Skeletal muscle tissue (tissue), 4 donors: ENCODE measurements around the gene AMMECR1L. TPM values are rescaled to one million over a fixed set of nuclear protein-coding genes. Genes with fewer than 3 reads are reported as not detected.
"Not testable (repeated sequence)": the region's sequence is repeated elsewhere in the genome, so short reads cannot be mapped to it uniquely, and the experiment has no call there.

Experiments
- H3K27ac ChIP-seq: one replicate; pipeline ENCODE4 v1.7.0; 2013; ENCODE audit warnings: mild to moderate bottlenecking, low read depth, low read length, inconsistent platforms
- H3K27me3 ChIP-seq, 3 donors: one replicate each; pipeline ENCODE4 v1.7.0; 2013; ENCODE audit warnings: low read length in 3 of 3; ENCODE audit not compliant: control insufficient read depth in 3 of 3, insufficient read depth in 3 of 3
- H3K36me3 ChIP-seq, 3 donors: one replicate each; pipeline ENCODE4 v1.7.0; 2013; ENCODE audit warnings: low read length in 3 of 3; ENCODE audit not compliant: control insufficient read depth in 3 of 3, insufficient read depth in 3 of 3
- H3K4me1 ChIP-seq, 3 donors: one replicate each; pipeline ENCODE4 v1.7.0; 2013; ENCODE audit warnings: low read length in 3 of 3, mild to moderate bottlenecking in 3 of 3; ENCODE audit not compliant: control insufficient read depth in 3 of 3, insufficient read depth in 3 of 3
- H3K4me3 ChIP-seq, 3 donors: one replicate each; pipeline ENCODE4 v1.7.0; 2013; ENCODE audit warnings: low read length in 3 of 3
- H3K9ac ChIP-seq, 3 donors: one replicate each; pipeline ENCODE4 v1.7.0; 2013; ENCODE audit warnings: low read length in 3 of 3, mild to moderate bottlenecking in 3 of 3, moderate library complexity in 2 of 3, low read depth in 1 of 3
- H3K9me3 ChIP-seq, 3 donors: one replicate each; pipeline ENCODE4 v1.7.0; 2013; ENCODE audit warnings: low read length in 3 of 3; ENCODE audit not compliant: control insufficient read depth in 3 of 3
- total RNA-seq: library from RNA; depleted of rRNA; stranded (reverse); fragments of >200 nt; gene quantifications from one replicate; pipeline ENCODE4 v1.2.3, GENCODE V29; 2014
- donor health status: Osteomylitis.

The AMMECR1L gene
- total RNA-seq, 1 donor from 2014 or later = 9.9 TPM

DNA sequence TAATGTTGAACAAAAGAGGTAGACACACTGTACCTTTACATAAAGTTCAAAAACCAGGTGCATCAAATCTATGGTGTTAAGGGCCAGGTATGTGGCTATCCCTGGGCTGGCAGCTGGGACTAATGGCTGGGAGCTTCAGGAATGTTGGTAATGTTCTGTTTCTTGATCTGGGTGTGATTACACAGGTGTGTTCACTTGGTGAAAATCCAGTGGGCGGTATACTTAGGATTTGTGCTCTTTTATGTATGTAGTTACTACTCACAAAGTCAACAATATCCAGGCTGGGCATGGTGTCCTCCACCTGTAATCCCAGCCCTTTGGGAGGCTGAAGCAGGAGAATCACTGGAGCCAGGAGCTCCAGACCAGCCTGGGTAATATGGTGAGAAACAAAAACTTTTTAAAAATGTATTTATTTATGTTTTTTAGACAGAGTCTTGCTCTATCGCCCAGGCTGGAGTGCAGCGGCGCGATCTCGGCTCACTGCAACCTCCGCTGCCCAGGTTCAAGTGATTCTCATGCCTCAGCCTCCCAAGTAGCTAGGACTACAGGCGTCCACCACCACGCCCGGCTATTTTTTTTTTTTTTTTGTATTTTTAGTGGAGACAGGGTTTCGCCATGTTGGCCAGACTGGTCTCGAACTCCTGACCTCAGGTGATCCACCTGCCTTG, 22.1 kb upstream of the AMMECR1L start:
- H3K27me3 ChIP-seq = peaks cover 6 to 19% (median 10%) of the 10 kb centered on the region in 3 donors
- H3K4me1 ChIP-seq, H3K9ac ChIP-seq, H3K27ac ChIP-seq, H3K36me3 ChIP-seq, H3K4me3 ChIP-seq, H3K9me3 ChIP-seq: not testable (repeated sequence)

DNA sequence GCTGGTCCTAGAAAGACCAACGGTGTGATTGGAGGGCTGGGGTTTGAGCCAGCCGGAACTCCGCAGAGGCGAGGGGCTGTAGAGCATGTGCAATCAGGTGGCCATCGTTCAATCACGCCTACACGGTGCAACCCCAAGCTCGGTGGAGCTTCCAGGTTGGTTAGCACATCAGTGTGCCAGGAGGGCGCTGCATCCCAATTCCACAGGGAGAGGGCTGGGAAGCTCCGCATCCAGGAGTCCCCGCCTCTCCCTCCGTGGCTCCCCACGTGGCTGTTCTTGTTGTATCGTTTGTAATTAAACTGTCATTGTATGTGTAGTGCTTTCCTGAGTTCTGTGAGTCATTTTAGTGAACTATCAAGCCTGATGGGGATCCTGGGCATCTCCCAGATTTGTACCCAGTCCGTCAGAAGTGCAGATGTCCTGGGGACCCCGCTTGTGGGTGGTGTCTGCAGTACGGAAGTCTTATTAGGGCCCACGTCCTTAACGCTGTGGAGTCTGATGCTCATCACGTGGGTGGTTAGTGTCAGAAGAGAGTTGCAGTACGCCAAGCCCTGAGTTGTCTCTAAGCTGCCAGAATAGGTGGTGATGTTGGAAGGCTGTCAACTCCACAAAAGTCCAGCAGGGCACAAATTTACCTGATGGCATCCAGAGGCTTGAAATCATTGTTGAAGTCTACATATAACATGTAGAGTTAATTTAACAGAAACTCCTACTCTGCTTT, 20.6 kb upstream of the AMMECR1L start:
- no peak overlapping the region for H3K4me3 ChIP-seq
- no peaks in the 10 kb centered on the region for H3K9me3 ChIP-seq
- no peak overlapping the region for H3K9ac ChIP-seq
- H3K27ac ChIP-seq = no peak overlapping the region
- H3K36me3 ChIP-seq = no peaks in the 10 kb centered on the region
- H3K27me3 ChIP-seq = peaks cover 6 to 19% (median 10%) of the 10 kb centered on the region in 3 donors
- no peaks in the 10 kb centered on the region for H3K4me1 ChIP-seq

DNA sequence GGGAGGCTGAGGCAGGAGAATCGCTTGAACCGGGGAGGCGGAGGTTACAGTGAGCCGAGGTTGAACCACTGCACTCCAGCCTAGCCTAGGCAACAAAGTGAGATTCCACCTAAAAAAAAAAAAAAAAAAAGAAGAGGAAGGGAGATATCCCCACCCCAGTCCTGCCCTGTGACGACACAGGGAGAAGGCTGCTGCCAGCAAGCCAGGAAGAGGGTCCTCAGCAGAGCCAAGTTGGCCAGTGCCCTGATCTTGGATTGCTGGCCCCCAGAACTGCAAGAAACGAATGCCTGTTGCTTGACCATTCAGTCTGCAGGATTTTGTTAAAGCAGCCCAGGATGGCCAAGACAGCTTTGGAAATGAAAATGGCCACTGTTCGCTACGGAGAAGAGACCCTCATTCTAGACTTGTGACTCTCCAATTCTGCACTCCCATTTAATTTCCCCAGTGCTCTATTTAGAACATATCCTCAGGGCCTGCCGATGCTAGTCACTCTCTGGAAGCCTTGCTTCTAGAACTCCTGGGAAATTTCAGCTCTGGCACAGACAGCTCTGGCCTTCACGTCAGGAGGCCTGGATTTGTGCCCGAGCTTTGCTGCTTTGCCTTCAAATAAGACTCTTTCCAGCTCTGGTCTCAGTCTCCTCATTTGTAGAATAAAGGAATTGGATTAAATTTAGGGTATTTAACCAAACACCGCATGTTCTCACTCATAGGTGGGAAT, 15.7 kb upstream of the AMMECR1L start:
- Histone ChIP-seq H3K36me3 (no peaks in the 10 kb centered on the region), H3K27ac (no peak overlapping the region), H3K9me3 (no peaks in the 10 kb centered on the region), H3K4me1 (no peaks in the 10 kb centered on the region), H3K4me3 (peak overlapping the region in 1 of 3 donors; percentile 30), H3K27me3 (peaks cover 5 to 10% (median 10%) of the 10 kb centered on the region in 3 donors), H3K9ac (no peak overlapping the region)

DNA sequence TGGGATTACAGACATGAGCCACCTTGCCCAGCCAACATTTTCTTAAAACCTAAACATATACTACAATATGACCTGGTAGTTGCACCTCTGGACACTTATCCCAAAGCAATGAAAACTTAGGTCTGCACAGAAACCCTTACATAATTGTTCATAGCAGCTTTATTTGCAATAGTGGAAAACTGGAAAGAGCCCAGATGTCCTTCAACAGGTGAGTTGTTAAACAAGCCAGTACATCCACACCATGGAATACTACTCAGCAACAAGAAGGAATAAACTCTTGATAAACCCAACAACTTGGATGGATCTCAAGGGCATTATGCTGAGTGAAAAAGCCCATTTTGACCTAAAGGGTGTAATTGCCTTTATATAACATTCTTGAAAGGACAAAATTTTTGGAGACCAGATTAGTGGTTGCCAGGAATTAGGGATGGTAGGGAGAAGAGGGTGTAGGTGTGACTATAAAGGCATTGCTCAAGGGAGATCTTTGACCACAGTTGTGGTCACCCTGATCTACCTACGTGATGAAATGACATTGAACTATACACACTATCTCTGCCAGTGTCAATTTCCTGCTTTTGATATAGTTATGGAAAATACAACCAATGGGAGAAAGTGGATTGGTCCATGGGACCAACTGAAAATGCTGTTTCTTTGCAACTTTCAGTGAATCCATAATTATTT, 11.9 kb upstream of the AMMECR1L start:
- Histone ChIP-seq H3K4me1 (no peaks in the 10 kb centered on the region), H3K4me3 (no peak overlapping the region), H3K9ac (no peak overlapping the region), H3K36me3 (no peaks in the 10 kb centered on the region), H3K27ac (no peak overlapping the region), H3K27me3 (no peaks in the 10 kb centered on the region), H3K9me3 (no peaks in the 10 kb centered on the region)

DNA sequence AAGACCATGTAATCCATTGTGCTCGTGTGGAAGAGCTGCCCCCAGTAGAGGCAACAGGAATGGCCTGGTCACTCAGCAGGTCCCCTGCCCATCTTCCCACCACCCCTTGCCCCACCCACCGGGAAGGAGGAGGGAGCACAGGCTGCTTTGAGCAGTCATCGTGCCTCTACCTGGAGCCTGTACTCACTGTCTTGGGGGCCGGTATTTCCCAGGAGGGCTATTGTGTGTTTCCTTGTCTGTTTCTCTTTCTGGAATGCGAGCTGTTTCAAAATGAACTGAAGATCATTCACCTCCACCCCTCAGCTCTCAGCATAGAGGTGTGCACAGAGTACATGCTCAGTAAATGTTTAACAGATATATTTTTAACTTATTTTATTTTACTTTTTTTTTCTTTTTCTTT, 7.7 kb upstream of the AMMECR1L start:
- Histone ChIP-seq H3K27ac (no peak overlapping the region), H3K36me3 (no peaks in the 10 kb centered on the region), H3K9ac (peak overlapping the region in 1 of 3 donors; percentile 42), H3K9me3 (no peaks in the 10 kb centered on the region), H3K4me1 (no peaks in the 10 kb centered on the region), H3K27me3 (no peaks in the 10 kb centered on the region), H3K4me3 (no peak overlapping the region)

DNA sequence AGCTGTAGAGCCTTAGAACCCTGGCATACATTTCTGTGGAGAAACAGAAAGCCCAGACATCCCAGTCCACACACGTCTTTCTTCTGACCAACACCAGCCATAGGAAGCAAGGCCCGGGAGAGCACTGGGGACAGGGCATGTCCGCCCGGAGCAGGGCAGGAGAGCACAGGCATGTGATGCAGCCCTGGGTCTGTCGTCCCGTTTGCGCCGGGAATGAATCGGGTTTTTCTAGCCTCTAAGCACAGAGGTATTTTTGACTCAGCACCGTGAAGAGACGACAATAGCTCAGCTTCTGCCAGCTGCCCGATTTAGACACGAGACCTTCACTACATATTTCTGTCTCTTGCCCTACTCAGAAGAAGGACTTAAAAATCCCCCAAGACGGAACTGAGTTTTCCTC, 7.3 kb upstream of the AMMECR1L start:
- Histone ChIP-seq H3K4me3 (no peak overlapping the region), H3K4me1 (peaks cover under 1 to 2% (median 2%) of the 10 kb centered on the region in 3 donors), H3K27ac (no peak overlapping the region), H3K27me3 (no peaks in the 10 kb centered on the region), H3K9ac (peak overlapping the region in 1 of 3 donors; percentile 42), H3K9me3 (no peaks in the 10 kb centered on the region), H3K36me3 (no peaks in the 10 kb centered on the region)

DNA sequence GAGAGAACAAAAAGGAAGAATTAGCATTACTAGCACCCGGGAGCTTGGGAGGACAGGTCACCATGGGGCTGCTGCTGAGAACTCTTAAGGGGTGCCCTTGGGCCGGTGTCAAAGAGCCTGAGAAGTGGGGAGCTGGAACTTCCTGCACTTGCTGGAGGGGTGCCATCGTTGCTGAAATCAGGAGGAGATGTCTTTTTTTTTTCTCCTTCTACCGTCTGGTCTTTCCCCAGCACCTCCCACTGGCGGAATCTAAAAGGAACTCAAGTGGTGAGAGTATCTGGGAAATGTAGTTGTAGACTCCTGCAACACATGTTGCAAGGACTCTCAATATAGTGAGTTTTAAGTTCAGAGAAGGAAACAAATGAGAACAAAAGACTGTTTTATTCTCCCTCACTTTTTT, 6.1 kb upstream of the AMMECR1L start:
- Histone ChIP-seq H3K27me3 (no peaks in the 10 kb centered on the region), H3K9ac (no peak overlapping the region), H3K9me3 (no peaks in the 10 kb centered on the region), H3K4me1 (peaks cover 9 to 11% (median 10%) of the 10 kb centered on the region in 3 donors), H3K4me3 (no peak overlapping the region), H3K36me3 (no peaks in the 10 kb centered on the region), H3K27ac (no peak overlapping the region)

DNA sequence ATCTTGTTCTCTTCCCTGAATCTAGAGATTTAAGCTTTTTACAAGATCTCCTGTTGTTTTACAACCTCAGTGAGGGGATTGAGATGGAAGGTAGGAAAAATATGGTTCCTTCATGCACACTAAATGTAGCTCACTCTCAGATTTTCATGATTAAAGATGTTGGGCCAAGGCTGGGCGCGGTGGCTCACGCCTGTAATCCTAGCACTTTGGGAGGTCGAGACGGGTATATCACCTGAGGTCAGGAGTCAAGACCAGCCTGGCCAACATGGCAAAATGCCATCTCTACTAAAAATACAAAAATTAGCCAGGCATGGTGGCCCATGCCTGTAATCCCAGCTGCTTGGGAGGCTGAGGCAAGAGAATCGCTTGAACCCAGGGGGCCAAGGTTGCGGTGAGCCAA, 5.0 kb upstream of the AMMECR1L start:
- H3K27ac ChIP-seq, H3K9me3 ChIP-seq, H3K9ac ChIP-seq, H3K36me3 ChIP-seq, H3K4me3 ChIP-seq, H3K27me3 ChIP-seq: not testable (repeated sequence)
- peaks cover 9 to 11% (median 10%) of the 10 kb centered on the region in 3 donors for H3K4me1 ChIP-seq

DNA sequence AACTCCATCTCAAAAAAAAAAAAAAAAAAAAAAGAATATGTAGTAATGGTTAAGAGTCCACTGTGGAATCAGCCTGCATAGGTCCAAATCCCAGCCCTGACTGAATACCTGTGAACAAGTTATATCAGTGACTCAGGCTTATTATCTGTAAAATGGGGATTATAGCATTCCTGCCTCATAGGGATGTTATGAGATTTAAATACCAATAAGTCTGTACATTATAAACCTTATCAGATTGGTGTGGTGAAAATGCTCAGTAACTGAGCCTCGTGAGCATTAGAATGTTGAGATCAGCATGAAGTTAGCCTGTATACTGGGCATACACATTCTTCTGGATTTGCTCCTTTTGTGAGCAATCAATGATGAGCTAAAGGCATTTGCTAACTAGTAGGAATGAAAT, 3.0 kb upstream of the AMMECR1L start:
- H3K27ac ChIP-seq = no peak overlapping the region
- H3K4me3 ChIP-seq = no peak overlapping the region
- no peaks in the 10 kb centered on the region for H3K27me3 ChIP-seq
- H3K4me1 ChIP-seq = peaks cover 20 to 24% (median 21%) of the 10 kb centered on the region in 3 donors
- no peak overlapping the region for H3K9ac ChIP-seq
- H3K9me3 ChIP-seq = no peaks in the 10 kb centered on the region
- H3K36me3 ChIP-seq = peaks cover 0 to 4% (median under 1%) of the 10 kb centered on the region in 3 donors
